Measurements from ENCODE around the gene PPP1R14C.
"Not testable (repeated sequence)": the region's sequence is repeated elsewhere in the genome, so short reads cannot be mapped to it uniquely, and the experiment has no call there.

PPP1R14C gene

DNA sequence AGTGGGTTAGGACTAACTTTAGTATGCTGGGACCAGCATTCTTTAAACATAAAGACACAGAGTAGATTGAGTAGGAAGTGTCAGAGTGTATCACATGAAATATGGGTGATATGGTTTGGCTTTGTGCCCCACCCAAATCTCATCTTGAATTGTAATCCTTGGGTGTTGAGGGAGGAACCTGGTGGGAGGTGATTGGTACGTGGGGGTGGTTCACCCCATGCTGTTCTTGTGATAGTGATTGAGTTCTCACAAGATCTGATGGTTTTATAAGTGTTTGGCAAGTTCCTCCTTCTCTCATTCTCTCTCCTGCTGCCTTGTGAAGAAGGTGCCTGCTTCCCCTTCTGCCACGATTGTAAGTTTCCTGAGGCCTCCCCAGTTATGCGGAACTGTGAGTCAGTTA lies 5.1 kb upstream of the PPP1R14C start:
- not testable (repeated sequence) for DNase-seq (ENCODE audit: low read depth in 4 of 4, low spot score in 1 of 4)

- no peak for DNase-seq (ENCODE audit: low read depth in 4 of 4, low spot score in 1 of 4)
These were observed 4.2 kb upstream of the PPP1R14C start for GRCh38 chr6:150138638-150139037.

DNA sequence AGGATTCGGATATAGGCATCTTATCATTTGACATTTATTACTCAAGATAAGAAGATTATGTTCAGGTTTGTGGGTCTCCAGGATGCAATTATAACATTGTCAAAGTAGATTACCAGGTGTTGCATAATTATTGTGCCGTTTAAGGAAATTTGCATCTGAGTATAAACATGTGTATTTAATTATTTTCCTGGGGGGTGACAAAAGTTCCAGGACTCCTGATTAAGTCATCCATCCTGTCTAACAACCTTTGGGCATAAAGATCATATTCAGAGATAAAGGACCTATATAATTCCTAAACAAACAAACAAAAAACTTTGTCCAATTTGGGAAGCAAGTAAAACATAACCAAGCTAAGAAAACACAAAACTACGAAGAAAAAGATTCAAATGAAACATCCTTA lies 3.3 kb upstream of the PPP1R14C start:
- no peak for DNase-seq (ENCODE audit: low read depth in 4 of 4, low spot score in 1 of 4)

GRCh38 chr6:150140236-150140969 lies 2.4 kb upstream of the PPP1R14C start:
- no peak for DNase-seq (ENCODE audit: low read depth in 4 of 4, low spot score in 1 of 4)

- no peak for DNase-seq (ENCODE audit: low read depth in 4 of 4, low spot score in 1 of 4)
These were observed 661 bp upstream of the PPP1R14C start for GRCh38 chr6:150142097-150142669.

DNA sequence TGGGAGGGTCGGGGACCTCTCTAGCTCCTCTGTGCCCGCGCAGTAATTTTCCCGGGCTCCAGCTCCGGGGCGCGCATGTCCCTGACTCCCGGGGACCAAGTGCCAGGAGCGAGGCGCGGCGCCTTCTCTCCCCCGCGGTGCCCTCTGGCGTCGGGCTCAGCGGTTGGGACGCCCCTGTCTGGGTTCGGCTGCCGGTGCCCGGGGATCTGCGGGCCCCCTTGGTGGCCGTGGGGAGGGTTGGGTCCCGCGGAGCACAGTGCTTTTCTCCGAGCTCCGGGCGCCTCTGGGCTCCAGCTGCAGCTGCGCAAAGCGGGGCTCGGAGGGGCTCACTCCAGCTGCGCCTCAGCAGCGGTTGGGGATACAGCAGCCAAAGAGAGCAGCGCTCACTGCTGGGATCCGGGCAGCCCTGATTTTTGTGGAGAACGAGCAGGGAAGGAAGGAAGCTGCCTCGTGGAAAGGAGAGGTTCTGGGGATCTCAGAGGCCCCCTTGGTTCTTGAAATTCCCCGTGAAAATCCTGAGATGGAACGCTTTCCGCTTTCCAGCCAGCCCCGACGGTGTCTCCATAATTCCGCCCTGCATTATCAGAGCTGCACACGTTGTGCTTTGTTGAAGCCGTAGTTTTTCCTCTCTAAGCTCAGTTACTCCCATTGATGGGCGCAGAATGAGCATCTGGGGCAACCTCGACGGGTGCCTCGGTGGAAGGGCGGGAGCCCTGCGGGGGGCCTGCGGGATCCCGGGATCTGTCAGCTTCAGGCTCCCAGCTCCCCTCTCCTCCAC lies 861 bp downstream of the PPP1R14C start:
- DNase-seq (ENCODE audit: low read depth in 4 of 4, low spot score in 1 of 4), result no peak

GRCh38 chr6:150144294-150144868 lies 1.5 kb downstream of the PPP1R14C start:
- no peak for DNase-seq (ENCODE audit: low read depth in 4 of 4, low spot score in 1 of 4)

GRCh38 chr6:150145427-150145826 lies 2.6 kb downstream of the PPP1R14C start:
- no peak for DNase-seq (ENCODE audit: low read depth in 4 of 4, low spot score in 1 of 4)

- no peak for DNase-seq (ENCODE audit: low read depth in 4 of 4, low spot score in 1 of 4)
These were observed 3.0 kb downstream of the PPP1R14C start for GRCh38 chr6:150145830-150146229.

DNA sequence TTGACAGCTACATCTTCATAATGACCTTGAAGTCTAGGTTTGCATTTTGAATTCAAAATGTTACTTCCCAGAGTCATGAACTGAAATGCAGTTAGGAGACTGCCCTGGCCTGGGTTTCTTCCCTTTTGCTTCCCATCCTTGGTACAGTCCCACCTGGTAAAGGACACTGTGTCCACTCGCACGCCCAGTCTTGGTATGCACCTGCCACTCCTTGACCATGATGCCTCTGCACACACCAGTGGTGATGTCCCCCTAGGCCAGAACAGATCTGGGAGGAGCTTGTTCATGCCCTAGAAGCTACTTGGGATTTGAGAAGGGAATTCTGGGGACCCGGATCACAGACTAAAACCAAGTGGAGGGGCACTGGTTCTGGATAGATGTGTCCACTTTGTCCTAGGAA lies 3.6 kb downstream of the PPP1R14C start:
- DNase-seq (ENCODE audit: low read depth in 4 of 4, low spot score in 1 of 4), result no peak

DNA sequence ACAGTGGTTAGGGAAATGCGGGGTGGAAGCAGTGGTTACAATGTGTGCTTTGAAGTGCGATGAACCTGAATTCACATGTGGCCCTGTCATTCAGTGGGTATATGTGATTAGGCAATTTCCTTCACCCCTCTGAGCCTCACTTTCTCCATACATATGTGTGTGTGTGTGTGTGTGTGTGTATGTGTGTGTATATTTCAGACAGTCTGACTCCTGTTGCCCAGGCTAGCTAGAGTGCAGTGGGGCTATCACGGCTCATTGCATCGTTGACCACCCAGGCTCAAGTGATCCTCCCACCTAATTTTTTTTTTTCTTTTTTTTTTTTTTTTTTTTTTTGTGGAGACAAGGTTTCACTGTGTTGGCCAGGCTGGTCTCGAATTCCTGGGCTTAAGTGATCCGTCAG lies 6.3 kb downstream of the PPP1R14C start:
- DNase-seq (ENCODE audit: low read depth in 4 of 4, low spot score in 1 of 4), result no peak

- no peak for DNase-seq (ENCODE audit: low read depth in 4 of 4, low spot score in 1 of 4)
These were observed 7.6 kb downstream of the PPP1R14C start for GRCh38 chr6:150150458-150150820.

DNA sequence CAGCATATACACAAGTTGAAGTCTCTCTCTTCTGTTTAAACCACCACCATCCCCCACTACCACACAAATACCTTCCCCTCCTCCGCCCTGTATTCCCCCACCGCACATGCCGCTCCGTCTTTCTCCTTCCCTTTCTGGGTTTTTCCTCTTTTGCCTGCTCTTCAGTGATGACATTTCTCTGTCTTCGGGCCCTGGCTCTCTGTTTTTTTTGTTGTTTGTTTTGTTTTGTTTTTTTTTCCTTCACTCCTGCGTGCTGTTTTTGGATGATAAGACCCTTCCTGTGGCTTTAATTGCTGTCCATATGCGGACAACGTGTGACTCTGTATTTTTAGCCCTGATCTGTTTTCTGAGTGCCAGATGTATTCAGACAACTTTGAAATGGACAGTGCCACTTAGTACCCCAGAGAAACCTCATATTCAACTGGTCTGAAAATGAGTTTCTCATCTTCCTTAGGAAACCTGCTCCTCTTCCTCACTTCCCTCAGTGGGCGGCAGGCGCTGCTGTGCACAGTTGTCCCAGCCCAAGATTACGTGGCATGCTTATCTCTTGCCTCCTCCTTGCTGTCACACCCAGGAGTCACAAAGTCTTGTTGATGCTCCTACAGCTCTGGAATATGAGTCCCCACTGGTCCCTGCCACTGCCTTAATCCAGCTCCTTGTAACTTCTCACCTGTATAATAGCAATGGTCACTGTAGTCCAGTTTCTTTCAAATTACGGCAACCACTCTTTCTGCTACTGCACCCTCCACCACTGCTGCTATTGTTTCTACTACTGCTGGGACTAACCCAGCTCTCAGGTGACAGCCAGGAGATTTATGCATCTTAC lies 8.2 kb downstream of the PPP1R14C start:
- no peak for DNase-seq (ENCODE audit: low read depth in 4 of 4, low spot score in 1 of 4)

DNA sequence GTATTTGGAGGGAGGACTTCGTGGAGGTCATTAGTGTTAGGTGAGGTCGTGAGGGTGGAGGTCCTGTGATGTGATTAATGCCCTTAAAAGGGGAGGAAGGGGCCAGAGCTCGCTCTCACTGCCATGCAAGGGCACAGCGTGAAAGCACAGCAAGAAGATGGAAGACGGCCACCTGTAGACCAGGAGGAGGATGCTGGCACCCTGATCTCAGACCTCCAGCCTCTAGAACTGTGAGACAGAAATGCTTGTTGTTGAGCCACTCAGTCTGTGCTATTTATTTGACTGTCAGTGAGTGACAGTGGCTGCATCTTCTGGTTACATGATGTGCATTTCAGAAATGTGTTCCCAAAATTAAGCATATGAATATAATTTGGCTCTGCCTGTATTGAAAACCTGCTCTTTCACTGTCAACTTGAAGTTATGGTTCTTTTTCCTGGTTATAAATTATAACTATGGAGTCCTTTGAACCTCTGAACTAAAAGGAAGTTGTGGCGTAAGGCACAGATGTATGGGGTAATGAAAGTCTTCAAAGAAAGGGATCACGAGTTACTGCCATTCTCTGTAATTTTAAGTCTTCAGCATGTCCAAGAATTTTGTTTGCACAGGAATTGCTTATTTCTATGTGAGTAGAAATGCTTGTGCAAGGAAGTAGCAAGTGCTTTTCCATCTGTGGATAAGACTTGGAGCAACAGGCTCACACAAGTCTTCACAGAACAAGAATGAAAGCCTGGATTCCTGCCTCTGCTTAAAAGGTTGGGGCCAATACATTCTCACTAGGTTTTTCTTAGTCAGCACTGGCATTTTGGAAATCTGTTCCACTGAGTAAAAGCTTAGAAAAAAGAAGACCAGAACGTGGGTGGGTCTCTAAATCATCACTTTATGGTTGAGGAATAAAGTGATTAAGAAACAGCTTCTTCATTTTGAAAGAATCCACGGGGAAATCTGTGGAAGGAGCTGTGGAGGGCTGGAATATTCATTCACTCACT lies 10.3 kb downstream of the PPP1R14C start:
- DNase-seq (ENCODE audit: low read depth in 4 of 4, low spot score in 1 of 4), result no peak

DNA sequence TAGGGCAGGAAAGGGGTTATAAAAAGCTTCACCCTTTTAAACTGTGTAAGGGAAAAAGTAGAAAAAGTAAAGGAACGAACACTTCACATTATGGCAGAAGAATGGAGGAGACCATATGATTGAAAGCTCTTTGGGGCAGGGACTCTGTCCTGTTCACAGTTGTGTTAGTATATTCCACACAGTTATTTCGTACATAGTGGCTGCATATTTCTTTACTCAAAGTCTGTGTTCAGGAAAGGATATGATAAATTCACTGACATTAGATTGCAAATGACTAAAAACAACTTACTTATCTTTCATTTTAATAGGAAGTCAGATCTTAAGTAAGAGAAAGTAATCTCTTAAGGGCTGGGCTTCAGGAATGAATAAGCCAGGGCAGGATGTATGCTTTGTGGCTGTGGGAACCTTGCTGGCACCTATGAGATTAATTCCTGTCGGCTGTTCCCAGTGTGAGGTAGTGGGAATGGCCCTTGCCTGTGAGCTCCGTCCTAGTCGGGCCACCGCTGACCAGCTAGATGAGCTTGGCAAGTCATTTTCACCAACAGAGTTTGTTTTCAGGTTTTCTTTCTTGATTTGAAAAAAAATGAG lies 11.2 kb downstream of the PPP1R14C start:
- no peak for DNase-seq (ENCODE audit: low read depth in 4 of 4, low spot score in 1 of 4)

DNA sequence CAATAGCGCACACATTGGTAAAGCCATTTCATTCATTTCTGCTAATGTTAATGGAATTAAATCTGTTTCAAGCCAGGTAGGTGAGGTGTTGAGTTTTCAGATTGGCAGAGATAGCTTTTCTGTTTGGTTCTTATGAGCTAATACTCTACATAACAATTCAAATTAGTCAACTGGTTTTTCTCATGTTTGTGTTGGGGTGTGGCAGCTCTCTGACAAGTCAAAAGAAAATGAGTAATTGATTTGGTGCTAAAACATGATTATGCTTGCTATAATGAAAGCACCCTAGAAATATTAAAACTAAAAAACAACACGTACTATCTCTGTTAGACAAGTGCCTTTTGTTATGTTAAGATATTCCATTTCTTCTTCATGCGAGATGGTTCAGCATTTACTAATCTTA lies 13.6 kb downstream of the PPP1R14C start:
- DNase-seq (ENCODE audit: low read depth in 4 of 4, low spot score in 1 of 4), result no peak

DNA sequence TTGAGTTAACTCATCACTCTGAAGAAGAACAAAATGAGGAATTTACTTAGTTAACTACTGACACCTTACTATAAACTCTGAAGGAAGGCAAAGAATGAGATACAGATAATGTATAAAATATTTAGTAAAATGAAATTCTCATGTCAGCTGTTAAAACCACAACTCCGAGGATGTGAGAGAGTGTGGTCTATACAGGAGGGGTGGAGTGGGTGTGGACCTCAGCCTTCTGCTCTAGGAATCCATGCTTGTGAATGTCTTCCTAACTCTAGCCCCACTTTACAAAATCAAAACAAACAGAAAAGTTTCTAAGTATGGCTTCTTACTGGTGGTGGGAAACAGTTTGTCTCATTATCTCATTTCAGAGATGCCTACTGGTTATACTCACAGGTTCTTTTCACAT lies 14.2 kb downstream of the PPP1R14C start:
- no peak for DNase-seq (ENCODE audit: low read depth in 4 of 4, low spot score in 1 of 4)

DNA sequence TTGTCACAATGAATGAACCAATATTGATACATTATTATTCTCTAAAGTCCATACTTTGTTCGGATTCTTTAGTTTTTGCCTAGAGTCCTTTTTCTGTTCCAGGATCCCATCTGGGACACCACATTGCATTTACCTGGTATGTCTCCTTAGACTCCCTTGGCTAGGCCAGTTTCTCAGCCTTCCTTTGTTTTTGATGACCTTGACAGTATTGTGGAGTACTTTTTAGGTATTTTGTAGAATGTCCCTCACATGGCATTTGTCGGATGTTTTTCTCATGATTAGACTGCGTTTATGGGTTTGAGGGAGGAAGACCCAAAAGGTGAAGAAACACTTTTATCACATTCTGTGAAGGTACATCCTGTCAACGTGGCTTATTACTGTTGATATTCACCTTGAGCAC lies 16.9 kb downstream of the PPP1R14C start:
- no peak for DNase-seq (ENCODE audit: low read depth in 4 of 4, low spot score in 1 of 4)

- DNase-seq (ENCODE audit: low read depth in 4 of 4, low spot score in 1 of 4), result no peak
These were observed 21.1 kb downstream of the PPP1R14C start for GRCh38 chr6:150163970-150164369.

Measured in stimulated activated CD4-positive, alpha-beta T cell treated with anti-CD3 and anti-CD28 coated beads, Interleukin-1b, Interleukin-23, amount 100 ng/mL, for 24 hours (primary cell).